Neural progenitor cell (in vitro differentiated cells): ENCODE data around the gene CHD5.

Experiments used
- CTCF ChIP-seq: fragments of 200-600 bp; sonication (generic); IDR thresholded peaks from 2 replicates; pipeline ENCODE4 v1.5.1; 2017; ENCODE audit warnings: antibody characterized with exemption, mild to moderate bottlenecking
- EZH2 ChIP-seq: fragments of 200-600 bp; sonication (generic); IDR thresholded peaks from 2 replicates; pipeline ENCODE4 v1.6.1; 2017; ENCODE audit warnings: antibody characterized with exemption, mild to moderate bottlenecking, moderate library complexity

DNA sequence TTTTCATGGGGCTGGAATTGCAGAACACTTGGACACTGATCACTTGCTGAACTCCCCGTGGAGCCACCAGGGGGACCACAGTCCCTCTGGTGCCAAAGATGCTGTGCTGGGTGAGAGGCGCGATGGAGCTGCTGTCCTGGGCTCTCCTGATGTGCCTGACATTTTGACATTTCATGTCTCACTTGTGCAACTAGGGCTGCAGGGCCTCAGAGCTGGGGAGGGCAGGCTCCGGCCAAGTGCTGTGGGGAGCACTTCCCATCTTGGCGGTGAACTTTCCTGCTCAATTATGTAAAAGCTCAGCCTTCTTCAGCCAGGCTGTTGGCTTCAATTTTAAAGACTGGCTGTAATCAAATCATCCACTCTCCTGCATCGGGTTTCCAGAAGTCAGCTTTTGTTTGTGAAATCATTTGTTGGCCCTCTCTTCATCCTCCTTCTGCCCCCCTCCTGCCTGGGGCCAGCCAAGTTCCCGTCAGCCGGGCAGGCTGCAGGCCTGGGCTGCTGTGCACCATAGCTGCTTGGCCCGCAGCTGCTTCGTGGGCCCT is 97.6 kb downstream of the CHD5 start:
- TF ChIP-seq CTCF (peak; percentile 56), EZH2 (no peak)
